LoVo (cell line): Measurements from ENCODE around the gene CUL3.

Source experiments
- DNase-seq: peaks from one replicate; pipeline ENCODE4 v3.0.0-alpha.2; 2016; ENCODE audit warnings: low spot score

Gene CUL3

DNA sequence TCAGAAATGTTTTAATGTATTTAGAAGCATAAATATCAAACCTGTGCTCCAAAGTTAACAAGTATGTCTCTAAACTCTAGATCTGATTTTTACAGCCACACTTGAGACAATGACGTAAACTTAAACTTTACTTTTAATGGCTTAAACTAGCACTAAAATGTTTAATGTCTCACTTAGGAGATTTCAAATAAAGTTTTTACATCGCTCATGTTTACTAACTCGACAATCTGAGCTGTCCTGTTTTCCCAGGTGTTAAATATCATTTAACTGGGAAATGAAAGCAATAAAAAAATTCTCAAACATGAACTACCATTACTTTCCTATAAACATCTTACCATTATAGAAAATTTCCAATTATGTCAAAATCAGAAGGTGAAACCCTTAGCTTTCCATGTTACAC lies 113.0 kb downstream of the CUL3 start:
- DNase-seq, result no peak

- DNase-seq, result no peak
Measured at GRCh38 chr2:224469374-224469964, 115.7 kb downstream of the CUL3 start.

DNA sequence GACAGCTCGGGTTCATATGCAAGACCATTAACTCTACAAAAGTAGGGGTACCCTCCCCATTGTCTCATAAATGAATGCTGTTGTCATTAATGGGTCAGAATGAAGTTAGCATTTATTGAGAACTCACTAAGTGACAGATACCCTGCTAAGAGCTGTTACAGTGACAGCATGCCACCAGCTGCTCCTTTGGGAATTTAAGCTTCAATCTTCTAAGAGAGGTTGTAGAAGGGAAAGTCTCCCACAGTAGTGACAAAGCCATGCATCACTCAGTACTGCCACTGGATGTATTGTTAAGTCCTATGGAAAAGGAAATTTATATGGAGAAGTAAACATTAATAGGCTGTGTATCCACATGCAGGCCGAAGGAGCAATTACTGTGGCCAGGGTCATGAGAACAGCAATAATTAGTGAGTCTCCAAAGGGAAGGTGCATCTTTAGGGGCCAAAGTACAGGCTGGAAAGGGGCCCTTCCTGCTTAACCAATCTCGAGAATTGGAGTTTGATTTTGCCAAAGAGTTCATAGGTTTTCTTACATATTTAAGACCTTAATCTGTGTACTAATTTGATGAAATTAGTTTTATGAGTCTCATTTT lies 118.8 kb downstream of the CUL3 start:
- DNase-seq, result no peak

- DNase-seq, result no peak
Measured at GRCh38 chr2:224461391-224461790, 123.8 kb downstream of the CUL3 start.

DNA sequence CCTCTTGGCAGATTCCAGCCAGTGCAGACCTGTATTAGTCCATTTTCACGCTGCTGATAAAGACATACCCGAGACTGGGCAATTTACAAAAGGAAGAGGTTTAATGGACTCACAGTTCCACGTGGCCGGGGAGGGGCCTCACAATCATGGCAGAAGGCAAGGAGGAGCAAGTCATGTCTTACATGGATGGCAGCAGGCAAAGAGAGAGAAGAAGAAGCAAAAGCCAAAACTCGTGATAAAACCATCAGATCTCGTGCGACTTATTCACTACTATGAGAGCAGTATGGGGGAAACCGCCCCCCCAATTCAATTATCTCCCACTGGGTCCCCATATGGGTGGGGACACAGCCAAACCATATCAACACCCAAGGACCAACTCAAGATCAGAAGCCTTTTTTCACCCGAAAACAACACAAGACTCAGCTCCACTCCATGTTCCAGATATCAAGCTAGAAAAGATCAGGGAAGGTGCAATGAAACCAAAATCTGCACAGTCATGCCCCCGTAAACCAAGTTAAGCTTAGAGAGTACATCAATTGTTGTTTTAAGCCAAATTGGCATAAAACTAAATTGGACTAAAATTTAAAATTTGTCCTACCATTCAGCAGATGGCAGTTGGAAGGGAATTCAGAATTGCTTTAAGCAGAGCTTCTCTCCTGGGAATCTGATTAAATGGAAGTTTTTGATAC lies 127.6 kb downstream of the CUL3 start:
- DNase-seq, result no peak

GRCh38 chr2:224453892-224454291 lies 131.3 kb downstream of the CUL3 start:
- no peak for DNase-seq

DNA sequence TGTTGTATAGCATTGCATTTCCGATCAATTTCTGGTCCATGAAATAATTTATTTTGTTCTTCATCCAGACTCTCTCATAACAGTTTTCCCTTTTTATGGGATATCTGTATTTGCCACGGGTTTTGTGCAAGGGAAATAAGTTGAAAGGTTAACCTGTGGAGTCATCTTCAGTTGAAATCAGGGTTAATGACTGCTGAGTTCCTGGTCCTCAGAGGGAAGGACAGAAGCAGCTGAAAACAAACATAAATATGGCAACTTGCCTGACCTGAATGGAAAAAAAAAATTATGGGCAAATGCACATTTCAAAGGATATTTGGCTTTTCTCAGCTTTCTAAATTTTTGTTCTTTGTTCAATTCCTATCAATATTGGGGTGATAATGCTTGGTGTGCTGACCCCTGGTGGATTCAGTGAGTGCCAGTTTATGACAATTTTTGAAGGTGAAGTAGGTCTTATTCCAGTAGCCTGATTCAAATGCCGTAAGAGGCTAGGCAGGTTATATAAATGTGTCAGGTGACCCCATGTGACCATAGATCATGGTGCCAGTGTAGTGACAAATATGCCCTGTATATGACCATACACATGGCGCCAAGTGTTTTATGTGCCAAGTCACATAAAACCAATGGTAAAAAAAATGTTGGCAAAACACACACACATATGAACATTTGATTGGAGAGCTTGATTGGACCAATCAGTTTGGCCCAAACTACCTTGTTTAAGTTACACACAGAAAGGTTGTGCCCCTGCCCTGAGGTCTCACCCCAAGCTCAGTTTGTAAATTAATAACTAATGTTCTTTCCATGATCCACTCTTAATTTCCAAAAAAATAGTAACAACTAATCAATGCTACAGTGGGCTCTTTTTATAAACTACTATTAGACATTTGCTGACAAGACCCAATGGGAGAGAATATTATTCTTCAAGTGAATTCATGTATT lies 135.7 kb downstream of the CUL3 start:
- DNase-seq, result no peak

- DNase-seq, result no peak
Measured at GRCh38 chr2:224448236-224448635, 136.9 kb downstream of the CUL3 start.

GRCh38 chr2:224444783-224445182 lies 140.4 kb downstream of the CUL3 start:
- DNase-seq, result no peak

- no peak for DNase-seq
Measured at GRCh38 chr2:224444021-224444420, 141.1 kb downstream of the CUL3 start.

GRCh38 chr2:224442071-224442967 lies 142.8 kb downstream of the CUL3 start:
- no peak for DNase-seq

DNA sequence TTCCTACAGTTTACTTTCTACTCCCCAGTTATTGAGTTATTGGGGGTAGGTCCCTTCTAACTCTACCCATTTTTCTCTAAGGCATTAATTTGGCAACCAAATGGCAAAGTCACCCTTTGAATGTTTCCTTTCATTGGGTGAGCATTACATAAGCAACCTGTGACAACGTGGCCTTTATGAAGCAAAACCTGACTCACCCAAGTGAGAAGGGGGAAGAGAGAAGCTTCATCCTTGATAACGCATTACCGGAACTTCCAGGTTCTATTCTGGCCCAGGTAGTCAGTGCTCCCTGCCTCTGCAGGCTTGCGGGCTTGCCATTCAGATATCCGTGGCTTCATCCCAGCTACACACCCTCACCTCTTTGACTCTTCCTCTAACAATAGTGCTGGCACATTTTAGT lies 144.2 kb downstream of the CUL3 start:
- no peak for DNase-seq

DNA sequence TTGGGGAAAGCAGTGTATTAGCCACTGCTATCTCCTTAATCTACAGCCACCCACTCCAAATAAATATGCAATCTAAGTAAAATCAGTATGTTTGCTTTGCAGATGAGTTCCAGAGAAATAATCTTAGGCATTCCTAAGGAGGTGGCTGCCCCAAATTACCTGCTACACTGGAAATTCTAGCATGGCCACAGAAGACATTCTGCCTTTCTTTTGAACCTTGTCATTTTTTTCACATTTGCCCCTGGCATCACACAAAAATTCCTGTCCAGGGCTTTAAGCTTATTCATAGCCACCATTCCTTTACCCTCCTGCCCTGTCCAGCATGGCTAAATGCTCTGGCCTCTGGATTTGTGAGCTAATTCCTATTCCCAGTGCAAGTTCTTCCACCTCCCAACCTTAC lies 146.4 kb downstream of the CUL3 start:
- DNase-seq, result no peak

DNA sequence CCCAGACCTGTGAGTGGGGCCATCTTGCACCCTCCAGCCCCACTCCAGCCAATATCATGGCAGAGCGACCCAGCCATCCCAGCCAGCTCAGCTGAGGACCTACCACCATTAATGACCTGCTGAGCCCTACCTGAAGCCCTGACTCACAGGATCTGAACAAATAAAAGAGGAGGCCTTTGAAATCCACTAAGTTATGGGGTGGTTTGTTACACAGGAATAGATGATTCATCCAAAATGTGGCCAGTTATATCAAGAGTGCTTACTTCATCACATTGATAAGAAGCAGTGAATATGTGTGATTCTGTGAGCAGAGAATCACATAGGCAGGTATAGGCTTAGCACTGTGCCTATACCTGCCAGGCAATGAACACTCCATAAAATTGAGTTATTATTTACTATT lies 148.5 kb downstream of the CUL3 start:
- DNase-seq, result peak; percentile 28

- no peak for DNase-seq
Measured at GRCh38 chr2:224434618-224435017, 150.5 kb downstream of the CUL3 start.

DNA sequence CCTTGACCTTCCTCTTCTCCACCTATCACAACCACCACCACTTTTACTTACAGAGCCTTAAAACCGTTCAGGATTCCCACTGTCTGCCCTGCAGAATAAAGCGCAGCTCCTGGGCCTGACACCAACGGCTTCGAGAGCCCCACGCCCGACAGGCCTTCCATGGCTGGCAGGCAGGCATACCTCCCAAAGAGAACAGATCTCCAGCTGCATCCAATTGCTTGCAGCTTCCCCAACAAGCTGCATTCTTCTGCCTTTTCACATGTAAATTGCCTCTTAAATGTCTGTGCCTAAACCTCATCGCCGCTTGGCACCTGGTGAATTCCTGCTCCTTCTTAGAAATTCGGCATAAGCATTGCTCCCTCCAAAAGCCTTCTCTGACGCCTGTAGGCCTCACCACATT lies 151.7 kb downstream of the CUL3 start:
- DNase-seq, result no peak

DNA sequence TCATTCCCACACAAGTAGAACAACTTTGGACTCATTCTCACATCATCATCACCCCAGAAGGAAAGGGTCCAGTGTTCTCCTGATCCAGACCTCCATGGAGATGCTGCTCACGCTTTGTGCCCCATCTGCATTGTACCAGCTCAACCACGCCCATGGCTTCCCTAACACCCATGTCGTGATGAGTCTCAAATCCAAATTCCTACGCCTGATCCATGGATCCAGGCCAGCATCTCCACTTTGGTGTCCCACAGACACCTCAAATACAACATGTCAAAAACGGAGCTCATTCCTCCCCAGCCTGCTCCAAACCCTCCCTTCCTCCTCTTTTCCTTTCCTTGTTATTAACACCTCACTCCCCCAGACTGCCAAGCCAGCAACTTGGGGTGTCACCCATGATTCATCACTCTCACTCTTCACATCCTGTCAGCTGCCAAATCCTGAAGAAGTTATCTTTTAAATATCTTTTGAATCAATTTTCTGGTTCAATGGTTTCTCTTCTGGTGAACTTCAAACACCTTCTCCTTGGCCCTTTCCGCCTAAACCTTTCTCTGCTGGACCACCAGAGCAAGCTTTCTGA lies 153.1 kb downstream of the CUL3 start:
- no peak for DNase-seq

DNA sequence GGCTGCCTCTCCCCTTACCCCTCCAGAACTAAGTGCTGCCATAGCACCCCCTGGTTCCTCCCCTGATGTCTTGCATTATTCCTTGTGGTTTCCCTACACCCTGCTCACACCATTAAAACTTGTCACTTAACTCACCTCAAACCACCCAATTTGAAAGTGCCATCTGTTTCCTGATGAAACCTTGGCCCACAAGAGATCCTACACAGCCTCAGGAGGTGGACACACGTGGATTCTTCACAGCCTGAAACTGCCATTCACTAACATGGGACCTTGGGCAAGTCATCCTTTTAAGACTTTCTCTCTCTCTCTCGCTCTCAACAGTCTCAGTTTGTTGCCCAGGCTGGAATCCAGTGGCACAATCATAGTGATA lies 155.7 kb downstream of the CUL3 start:
- no peak for DNase-seq

DNA sequence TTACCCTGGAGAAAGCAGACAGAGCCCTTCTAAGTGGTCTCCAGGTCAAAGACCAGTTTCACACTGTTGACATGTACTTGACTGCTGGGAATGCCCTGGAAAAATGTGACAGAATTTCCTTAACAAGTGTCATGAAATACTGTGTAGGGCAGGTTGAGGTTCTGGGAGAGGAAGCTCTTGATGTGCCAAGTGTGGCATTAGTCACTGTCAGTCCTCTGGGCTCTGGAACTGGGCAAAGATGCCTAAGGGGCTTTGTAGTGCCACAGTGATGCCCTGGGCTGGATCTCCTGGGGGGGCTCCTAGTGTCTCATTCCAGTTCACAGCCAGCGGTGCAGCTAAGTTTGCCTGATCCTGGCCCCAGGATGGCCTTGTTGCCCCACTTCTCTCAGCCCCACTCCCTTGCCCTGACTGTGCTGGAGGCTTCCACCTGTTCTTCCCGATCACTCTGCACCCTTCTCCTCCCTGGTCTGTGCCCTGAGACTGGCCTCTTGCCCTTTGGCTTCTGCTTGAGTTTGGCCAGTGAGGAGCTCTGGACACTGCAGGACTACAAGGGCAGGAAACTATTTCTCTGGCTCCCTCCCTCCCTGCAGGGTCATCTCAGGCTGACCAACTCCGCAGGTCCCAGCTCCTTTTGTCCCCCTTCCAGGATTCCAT lies 156.2 kb downstream of the CUL3 start:
- DNase-seq, result no peak

- no peak for DNase-seq
Measured at GRCh38 chr2:224427471-224427870, 157.7 kb downstream of the CUL3 start.

GRCh38 chr2:224426656-224427055 lies 158.5 kb downstream of the CUL3 start:
- no peak for DNase-seq
